Astrocyte (in vitro differentiated cells and primary cell): ENCODE results near the gene NDUFB6. TPM values are rescaled to one million over a fixed set of nuclear protein-coding genes. Genes with fewer than 3 reads are reported as not detected.
A peak's percentile ranks its signal among the peaks of the same experiment; 100 is the strongest.

Source experiments
- DNase-seq: peaks from one replicate; pipeline ENCODE4 v3.0.0-alpha.2; 2010; ENCODE audit warnings: low read depth
- FAIRE-seq: peaks from 2 replicates; lab custom pipeline; 2011; peaks lifted over from hg19 to GRCh38; lab: Jason Lieb, UNC
- H2AFZ ChIP-seq: 2 replicates; pipeline ENCODE4 v1.6.0; 2012; ENCODE audit warnings: low read depth, low read length, inconsistent platforms
- H3K27ac ChIP-seq: 2 replicates; pipeline ENCODE4 v1.5.1; 2011; ENCODE audit warnings: low read depth, low read length, inconsistent platforms
- H3K27me3 ChIP-seq: 2 replicates; pipeline ENCODE4 v1.6.0; 2011; ENCODE audit warnings: low read length, inconsistent platforms; ENCODE audit not compliant: insufficient read depth
- H3K36me3 ChIP-seq: 2 replicates; pipeline ENCODE4 v1.5.1; 2011; ENCODE audit warnings: low read length, inconsistent platforms; ENCODE audit not compliant: insufficient read depth
- H3K4me1 ChIP-seq: 2 replicates; pipeline ENCODE4 v1.5.1; 2011; ENCODE audit warnings: low read length, inconsistent platforms; ENCODE audit not compliant: insufficient read depth
- H3K4me2 ChIP-seq: 2 replicates; pipeline ENCODE4 v1.6.0; 2012; ENCODE audit warnings: low read length, inconsistent platforms
- H3K4me3 ChIP-seq: 2 replicates; pipeline ENCODE4 v1.5.1; 2011; ENCODE audit warnings: low read depth, mild to moderate bottlenecking, low read length, inconsistent platforms; ENCODE audit not compliant: insufficient read depth
- H3K79me2 ChIP-seq: 2 replicates; pipeline ENCODE4 v1.6.0; 2012; ENCODE audit warnings: mild to moderate bottlenecking, low read length, inconsistent platforms; ENCODE audit not compliant: insufficient read depth
- H3K9ac ChIP-seq: 2 replicates; pipeline ENCODE4 v1.6.0; 2012; ENCODE audit warnings: mild to moderate bottlenecking, low read length, inconsistent platforms
- H3K9me3 ChIP-seq: 2 replicates; pipeline ENCODE4 v1.5.1; 2012; ENCODE audit warnings: low read depth, mild to moderate bottlenecking, low read length, inconsistent platforms; ENCODE audit not compliant: insufficient read depth
- H4K20me1 ChIP-seq: 2 replicates; pipeline ENCODE4 v1.6.0; 2012; ENCODE audit warnings: low read length, inconsistent platforms; ENCODE audit not compliant: insufficient read depth
- H3K27ac Mint-ChIP-seq: one replicate; pipeline ENCODE4 v1.8.0; 2021; ENCODE audit warnings: mild to moderate bottlenecking, mixed read lengths; ENCODE audit not compliant: unreplicated experiment
- H3K27me3 Mint-ChIP-seq: one replicate; pipeline ENCODE4 v1.8.0; 2021; ENCODE audit warnings: low read depth, mixed read lengths; ENCODE audit not compliant: unreplicated experiment
- H3K36me3 Mint-ChIP-seq: one replicate; pipeline ENCODE4 v1.8.0; 2021; ENCODE audit warnings: low read depth, mixed read lengths; ENCODE audit not compliant: unreplicated experiment
- H3K4me1 Mint-ChIP-seq: one replicate; pipeline ENCODE4 v1.8.0; 2021; ENCODE audit warnings: low read depth, mixed read lengths; ENCODE audit not compliant: unreplicated experiment
- H3K4me3 Mint-ChIP-seq: one replicate; pipeline ENCODE4 v1.8.0; 2021; ENCODE audit warnings: mild to moderate bottlenecking, moderate library complexity, mixed read lengths; ENCODE audit not compliant: unreplicated experiment
- H3K9me3 Mint-ChIP-seq: one replicate; pipeline ENCODE4 v1.8.0; 2021; ENCODE audit warnings: mild to moderate bottlenecking, mixed read lengths; ENCODE audit not compliant: unreplicated experiment
- CTCF ChIP-seq: IDR thresholded peaks from 2 replicates; pipeline ENCODE4 v1.5.1; 2011; ENCODE audit warnings: low read depth, mild to moderate bottlenecking, inconsistent platforms, low read length, moderate library complexity; ENCODE audit not compliant: insufficient read depth
- EZH2 ChIP-seq: IDR thresholded peaks from 2 replicates; pipeline ENCODE4 v1.6.1; 2012; ENCODE audit warnings: mild to moderate bottlenecking, low read length, inconsistent platforms; ENCODE audit not compliant: insufficient read depth
- total RNA-seq: library from RNA; stranded (reverse); gene quantifications from 2 replicates; pipeline ENCODE4 v1.2.1, GENCODE V29; 2021

The NDUFB6 gene
- total RNA-seq, 1 donor from 2014 or later, result 56.7 TPM

GRCh38 chr9:32552172-32552872, 20.6 kb downstream of the NDUFB6 start, which contains the start of the genes SMIM27 and TOPORS:
TSS of gene SMIM27 (plus strand) at chr9:32552327. CDS start at chr9:32552435, 108 bp downstream.
TSS of gene TOPORS (minus strand) at chr9:32552586. CDS start at chr9:32552436, 150 bp downstream.
- peak within 1 kb of the TSS; percentile 89 for H3K4me2 ChIP-seq
- Mint-ChIP-seq H3K4me3 (peak within 1 kb of the TSS; percentile 95), H3K4me1 (peaks cover 12% of the 10 kb centered on the region), H3K27ac (peak within 1 kb of the TSS; percentile 93), H3K36me3 (peaks cover 5% of the 10 kb centered on the region), H3K27me3 (no peaks in the 10 kb centered on the region), H3K9me3 (no peaks in the 10 kb centered on the region)
- peak within 1 kb of the TSS; percentile 97 for H3K9ac ChIP-seq
- peak within 1 kb of the TSS; percentile 98 for H3K27ac ChIP-seq
- H3K4me3 ChIP-seq, result peak within 1 kb of the TSS; percentile 93
- H2AFZ ChIP-seq, result peak within 1 kb of the TSS; percentile 88
- DNase-seq (peak; percentile 83), FAIRE-seq (no peak)
- TF ChIP-seq CTCF (no peak), EZH2 (no peak)
- peaks cover 5% of the 10 kb centered on the region for H3K4me1 ChIP-seq
- H3K79me2 ChIP-seq, result peaks cover 62% of the 10 kb centered on the region
- no peaks in the 10 kb centered on the region for H3K36me3 ChIP-seq
- H4K20me1 ChIP-seq, result peaks cover 25% of the 10 kb centered on the region
- H3K27me3 ChIP-seq, result no peaks in the 10 kb centered on the region
- no peaks in the 10 kb centered on the region for H3K9me3 ChIP-seq

GRCh38 chr9:32551276-32552051, 21.5 kb downstream of the NDUFB6 start:
- peaks cover 33% of the 10 kb centered on the region for H4K20me1 ChIP-seq
- H3K36me3 ChIP-seq, result no peaks in the 10 kb centered on the region
- H3K4me3 ChIP-seq, result peak overlapping the region; percentile 93
- H3K9ac ChIP-seq, result peak overlapping the region; percentile 97
- peak overlapping the region; percentile 98 for H3K27ac ChIP-seq
- H2AFZ ChIP-seq, result peak overlapping the region; percentile 43
- H3K27ac Mint-ChIP-seq, result peak overlapping the region; percentile 93
- H3K27me3 ChIP-seq, result no peaks in the 10 kb centered on the region
- peaks cover 5% of the 10 kb centered on the region for H3K4me1 ChIP-seq
- H3K79me2 ChIP-seq, result peaks cover 71% of the 10 kb centered on the region
- H3K36me3 Mint-ChIP-seq, result peaks cover 5% of the 10 kb centered on the region
- FAIRE-seq, result no peak
- peak; percentile 35 for DNase-seq
- H3K4me1 Mint-ChIP-seq, result peaks cover 12% of the 10 kb centered on the region
- H3K4me2 ChIP-seq, result peak overlapping the region; percentile 89
- peak overlapping the region; percentile 95 for H3K4me3 Mint-ChIP-seq
- TF ChIP-seq CTCF (no peak), EZH2 (no peak)
- H3K9me3 Mint-ChIP-seq, result no peaks in the 10 kb centered on the region
- no peaks in the 10 kb centered on the region for H3K27me3 Mint-ChIP-seq
- no peaks in the 10 kb centered on the region for H3K9me3 ChIP-seq
